ENCODE data around the gene ABCA4.
A peak's percentile ranks its signal among the peaks of the same experiment; 100 is the strongest.
"Not testable (repeated sequence)": the region's sequence is repeated elsewhere in the genome, so short reads cannot be mapped to it uniquely, and the experiment has no call there.

ABCA4 gene

DNA sequence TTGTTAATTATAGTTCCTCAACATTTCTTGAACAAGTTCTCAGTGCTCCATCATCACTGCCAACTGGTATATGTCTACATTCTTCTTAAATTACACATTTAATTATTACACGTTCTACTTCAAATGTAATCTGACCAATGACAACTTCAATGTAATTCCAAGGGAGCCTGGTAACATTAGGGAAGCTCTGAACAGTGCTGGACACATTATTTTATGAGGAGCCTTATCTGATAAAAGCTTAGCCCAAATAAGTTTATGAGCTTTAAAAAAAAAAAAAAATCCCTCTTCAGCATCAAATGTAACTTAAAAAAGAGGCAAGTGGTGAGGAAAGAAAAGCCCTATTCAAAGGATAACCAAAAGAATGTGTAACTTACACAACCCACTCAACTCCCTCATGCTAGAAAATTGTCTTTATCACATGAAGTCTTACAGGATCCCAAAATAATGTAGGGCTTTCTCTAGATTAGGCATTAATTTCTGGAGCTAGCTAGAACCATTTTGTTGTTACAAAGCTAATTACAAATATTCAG lies 35.2 kb upstream of the ABCA4 start:
- H3K4me1 Mint-ChIP-seq: peaks cover 5% of the 10 kb centered on the region
- peaks cover 2% of the 10 kb centered on the region for H3K9me3 Mint-ChIP-seq
- no peaks in the 10 kb centered on the region for H3K36me3 Mint-ChIP-seq (ENCODE audit: low read depth)
- TF ChIP-seq, protein P1, sequence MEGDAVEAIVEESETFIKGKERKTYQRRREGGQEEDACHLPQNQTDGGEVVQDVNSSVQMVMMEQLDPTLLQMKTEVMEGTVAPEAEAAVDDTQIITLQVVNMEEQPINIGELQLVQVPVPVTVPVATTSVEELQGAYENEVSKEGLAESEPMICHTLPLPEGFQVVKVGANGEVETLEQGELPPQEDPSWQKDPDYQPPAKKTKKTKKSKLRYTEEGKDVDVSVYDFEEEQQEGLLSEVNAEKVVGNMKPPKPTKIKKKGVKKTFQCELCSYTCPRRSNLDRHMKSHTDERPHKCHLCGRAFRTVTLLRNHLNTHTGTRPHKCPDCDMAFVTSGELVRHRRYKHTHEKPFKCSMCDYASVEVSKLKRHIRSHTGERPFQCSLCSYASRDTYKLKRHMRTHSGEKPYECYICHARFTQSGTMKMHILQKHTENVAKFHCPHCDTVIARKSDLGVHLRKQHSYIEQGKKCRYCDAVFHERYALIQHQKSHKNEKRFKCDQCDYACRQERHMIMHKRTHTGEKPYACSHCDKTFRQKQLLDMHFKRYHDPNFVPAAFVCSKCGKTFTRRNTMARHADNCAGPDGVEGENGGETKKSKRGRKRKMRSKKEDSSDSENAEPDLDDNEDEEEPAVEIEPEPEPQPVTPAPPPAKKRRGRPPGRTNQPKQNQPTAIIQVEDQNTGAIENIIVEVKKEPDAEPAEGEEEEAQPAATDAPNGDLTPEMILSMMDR (IDR thresholded peaks at IDR 0.05; ENCODE audit: unreplicated experiment in 3 of 3): no peak
- no peak overlapping the region for H3K4me3 Mint-ChIP-seq
- peak overlapping the region in 1 of 3 experiments; percentile 33 for H3K27ac Mint-ChIP-seq
- no peaks in the 10 kb centered on the region for H3K27me3 Mint-ChIP-seq (ENCODE audit: low read depth)

DNA sequence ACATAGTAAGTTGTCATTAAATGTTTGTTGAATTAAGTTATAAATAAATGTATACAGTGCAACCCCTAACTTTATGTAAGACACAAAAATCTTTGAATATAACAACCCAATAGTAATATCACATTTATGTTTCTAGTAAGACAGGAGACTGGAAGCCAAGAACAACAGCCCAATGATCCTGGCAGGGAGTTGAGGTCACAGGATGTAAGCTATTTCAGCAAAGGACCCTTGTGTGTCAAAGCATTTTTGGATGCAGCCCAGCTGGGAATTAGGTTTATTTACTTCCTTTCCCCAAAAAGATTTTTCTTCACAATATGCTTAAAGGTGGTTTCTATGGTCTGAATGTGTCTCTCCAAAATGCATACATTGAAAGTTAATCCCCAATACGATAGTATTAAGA lies 34.0 kb upstream of the ABCA4 start:
- TF ChIP-seq, protein P1 (IDR thresholded peaks at IDR 0.05; ENCODE audit: unreplicated experiment in 3 of 3): no peak
- Mint-ChIP-seq H3K4me1 (peaks cover 5% of the 10 kb centered on the region), H3K4me3 (no peak overlapping the region), H3K36me3 (ENCODE audit: low read depth) (no peaks in the 10 kb centered on the region), H3K9me3 (peaks cover 2% of the 10 kb centered on the region), H3K27ac (peak overlapping the region; percentile 27 to 55 (median 29)), H3K27me3 (ENCODE audit: low read depth) (no peaks in the 10 kb centered on the region)

DNA sequence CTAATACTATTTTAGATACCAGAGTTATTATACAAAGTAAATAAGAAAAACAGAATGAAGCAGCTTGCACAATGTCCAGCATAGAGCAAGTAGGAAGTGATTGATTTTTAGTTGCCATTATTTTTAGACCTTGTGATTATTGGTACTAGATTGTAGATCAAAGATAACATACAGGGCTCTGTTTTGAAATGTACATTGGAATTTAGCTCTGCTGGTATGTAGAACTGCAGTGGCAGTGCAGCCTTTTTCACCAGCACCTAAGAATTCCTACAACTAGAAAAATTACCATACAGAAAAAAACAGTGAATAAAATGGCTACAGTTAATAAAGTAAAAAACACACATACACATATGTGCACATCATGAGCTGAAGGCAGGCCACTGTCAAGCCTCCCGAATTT lies 32.2 kb upstream of the ABCA4 start:
- Mint-ChIP-seq H3K4me3 (no peak overlapping the region), H3K9me3 (peaks cover 2% of the 10 kb centered on the region), H3K27ac (peak overlapping the region in 1 of 3 experiments; percentile 22), H3K36me3 (ENCODE audit: low read depth) (no peaks in the 10 kb centered on the region), H3K27me3 (ENCODE audit: low read depth) (peaks cover 3% of the 10 kb centered on the region), H3K4me1 (peaks cover 5% of the 10 kb centered on the region)
- TF ChIP-seq, protein P1 (IDR thresholded peaks at IDR 0.05; ENCODE audit: unreplicated experiment in 3 of 3): no peak

DNA sequence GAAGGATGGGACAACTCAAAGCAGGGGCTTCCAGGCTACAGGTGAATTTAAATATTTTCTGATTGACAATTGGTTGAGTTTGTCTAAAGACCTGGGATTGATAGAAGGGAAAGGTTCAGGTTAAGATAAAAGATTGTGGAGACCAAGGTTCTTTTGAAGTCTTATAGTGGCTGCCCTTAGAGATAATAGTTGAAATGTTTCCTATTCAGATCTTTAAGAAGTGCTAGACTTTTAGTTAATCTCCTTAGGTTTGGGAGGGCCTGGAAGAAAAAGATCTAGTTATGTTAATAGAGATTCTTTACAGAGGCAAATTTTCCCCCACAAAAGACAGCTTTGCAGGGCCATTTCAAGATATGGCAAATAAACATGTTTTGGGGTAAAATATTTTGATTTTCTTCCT lies 28.2 kb upstream of the ABCA4 start:
- H3K4me3 Mint-ChIP-seq; H3K27me3 Mint-ChIP-seq (ENCODE audit: low read depth); H3K4me1 Mint-ChIP-seq; H3K27ac Mint-ChIP-seq; H3K36me3 Mint-ChIP-seq (ENCODE audit: low read depth); H3K9me3 Mint-ChIP-seq: not testable (repeated sequence)

DNA sequence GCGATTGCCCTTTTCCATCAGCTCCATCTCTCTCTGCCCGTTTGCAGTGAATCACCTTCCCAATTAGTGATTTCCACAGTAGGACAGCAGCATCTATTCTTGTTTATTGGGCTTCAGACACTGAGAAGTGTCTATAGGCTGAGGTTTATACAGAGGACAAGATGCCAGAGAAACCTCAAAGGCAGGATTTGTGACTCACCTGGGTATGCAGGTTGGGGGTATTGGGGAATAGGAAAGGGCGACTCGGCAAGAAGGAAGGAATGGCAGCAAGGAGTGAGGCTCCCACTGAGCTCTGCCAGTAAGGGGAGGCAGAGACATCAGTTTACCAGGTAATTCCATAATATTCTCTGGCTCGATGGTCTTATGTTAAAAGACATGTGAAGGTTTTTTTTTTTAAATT lies 25.3 kb upstream of the ABCA4 start:
- H3K27ac Mint-ChIP-seq: no peak overlapping the region
- TF ChIP-seq, protein P1 (IDR thresholded peaks at IDR 0.05; ENCODE audit: unreplicated experiment in 3 of 3): no peak

DNA sequence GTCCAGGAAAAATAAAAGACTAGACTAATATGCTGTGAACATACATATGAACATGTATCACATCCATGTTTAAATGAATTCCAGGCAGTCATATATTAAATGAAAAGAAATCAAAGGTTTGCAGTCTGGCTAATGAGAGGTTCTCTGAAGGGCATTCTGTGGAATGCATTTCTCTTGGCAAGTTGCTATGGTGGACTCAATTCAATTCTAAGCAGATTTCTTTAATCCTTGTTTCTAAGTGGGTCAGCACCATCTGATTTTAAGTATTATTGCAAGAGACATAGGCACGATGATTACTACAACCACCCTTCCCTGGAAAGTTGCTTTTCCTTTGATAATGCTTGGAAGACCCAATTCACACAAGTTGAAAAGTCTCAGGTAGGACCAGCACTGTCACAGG lies 23.9 kb upstream of the ABCA4 start:
- H3K36me3 Mint-ChIP-seq (ENCODE audit: low read depth): no peaks in the 10 kb centered on the region
- H3K4me1 Mint-ChIP-seq: peaks cover 5% of the 10 kb centered on the region
- H3K27me3 Mint-ChIP-seq (ENCODE audit: low read depth): peaks cover 3% of the 10 kb centered on the region
- TF ChIP-seq, protein P1 (IDR thresholded peaks at IDR 0.05; ENCODE audit: unreplicated experiment in 3 of 3): no peak
- no peak overlapping the region for H3K4me3 Mint-ChIP-seq
- H3K9me3 Mint-ChIP-seq: peaks cover 2% of the 10 kb centered on the region
- no peak overlapping the region for H3K27ac Mint-ChIP-seq

More for the DNA sequence above, 25.3 kb upstream of the ABCA4 start:
- Mint-ChIP-seq H3K4me1 (peaks cover 5% of the 10 kb centered on the region), H3K27me3 (ENCODE audit: low read depth) (peaks cover 3% of the 10 kb centered on the region), H3K4me3 (no peak overlapping the region), H3K36me3 (ENCODE audit: low read depth) (no peaks in the 10 kb centered on the region), H3K9me3 (no peaks in the 10 kb centered on the region)
